Endodermal cell (in vitro differentiated cells): Measurements from ENCODE around the gene TBC1D2B. TPM values are rescaled to one million over a fixed set of nuclear protein-coding genes. Genes with fewer than 3 reads are reported as not detected.

Experiments
- DNase-seq: peaks from one replicate; pipeline ENCODE4 v3.0.0-alpha.2; 2017
- H3K27ac ChIP-seq: 2 replicates; pipeline ENCODE4 v1.5.1; 2013; ENCODE audit warnings: mild to moderate bottlenecking, low read depth, low read length, moderate library complexity
- H3K27me3 ChIP-seq: 2 replicates; pipeline ENCODE4 v1.6.1; 2013; ENCODE audit warnings: mild to moderate bottlenecking, low read length, moderate library complexity; ENCODE audit not compliant: insufficient read depth, control insufficient read depth, poor library complexity, severe bottlenecking
- H3K36me3 ChIP-seq: 2 replicates; pipeline ENCODE4 v1.7.0; 2013; ENCODE audit warnings: mild to moderate bottlenecking, low read length, moderate library complexity; ENCODE audit not compliant: control insufficient read depth, insufficient read depth
- H3K4me1 ChIP-seq: one replicate; pipeline ENCODE4 v1.7.0; 2013; ENCODE audit warnings: low read length; ENCODE audit not compliant: control insufficient read depth, insufficient read depth
- H3K4me3 ChIP-seq: 2 replicates; pipeline ENCODE4 v1.5.1; 2013; ENCODE audit warnings: mild to moderate bottlenecking, low read length, moderate library complexity
- H3K9ac ChIP-seq: 2 replicates; pipeline ENCODE4 v1.6.1; 2013; ENCODE audit warnings: mild to moderate bottlenecking, low read length, moderate library complexity; ENCODE audit not compliant: poor library complexity, severe bottlenecking; ENCODE audit errors: extremely low read depth
- H3K9me3 ChIP-seq: 2 replicates; pipeline ENCODE4 v1.6.1; 2013; ENCODE audit warnings: mild to moderate bottlenecking, low read length, moderate library complexity; ENCODE audit not compliant: control insufficient read depth
- H3K27ac Mint-ChIP-seq: 2 replicates; pipeline ENCODE4 v1.8.0; 2020; ENCODE audit warnings: mixed read lengths
- H3K27me3 Mint-ChIP-seq: 2 replicates; pipeline ENCODE4 v1.8.0; 2021; ENCODE audit warnings: mild to moderate bottlenecking, mixed read lengths; ENCODE audit not compliant: insufficient read depth
- H3K36me3 Mint-ChIP-seq: 2 replicates; pipeline ENCODE4 v1.8.0; 2020; ENCODE audit warnings: low read depth, mixed read lengths
- H3K4me1 Mint-ChIP-seq: 2 replicates; pipeline ENCODE4 v1.8.0; 2020; ENCODE audit warnings: mixed read lengths
- H3K4me3 Mint-ChIP-seq: 2 replicates; pipeline ENCODE4 v1.8.0; 2020; ENCODE audit warnings: mild to moderate bottlenecking, moderate library complexity, mixed read lengths
- H3K9me3 Mint-ChIP-seq: 2 replicates; pipeline ENCODE4 v1.8.0; 2020; ENCODE audit warnings: mild to moderate bottlenecking, mixed read lengths
- CTCF ChIP-seq: fragments of 200-600 bp; sonication (generic); conservative IDR thresholded peaks from 2 replicates; pipeline ENCODE4 v1.5.0; 2021; ENCODE audit warnings: antibody characterized with exemption, mild to moderate bottlenecking
- WGBS, 2 experiments: methylation state at CpG; one replicate each; pipeline versions ENCODE4 v1.1.5 to v1.1.7; 2013; ENCODE audit warnings: missing lambda C conversion rate in 2 of 2, mixed read lengths in 1 of 2; ENCODE audit not compliant: insufficient coverage in 1 of 2, insufficient read length in 1 of 2; 5-methylcytosine and 5-hydroxymethylcytosine counted together
- total RNA-seq, 2 donors: library from RNA; stranded (reverse); fragmentation: NEBNext Ultra II Directional in 1 of 2; extraction: Animal tissue kit (Norgen Biotek cat#: 25700) in 1 of 2; gene quantifications; 2 replicates in 1 of 2; 3 replicates in 1 of 2; pipeline ENCODE4 v1.2.1, GENCODE V29; 2021

The TBC1D2B gene
- total RNA-seq, 2 donors from 2014 or later = 13.8 to 23.8 TPM

- no peaks in the 10 kb centered on the region for H3K9me3 Mint-ChIP-seq
- WGBS, 2 experiments = 91% methylated on average over 1 of the region's 1 CpG; no CpG with 5 or more reads in 1 of the 2 experiments
- no peaks in the 10 kb centered on the region for H3K27me3 Mint-ChIP-seq
Measured at GRCh38 chr15:78016860-78017259, 60.7 kb downstream of the TBC1D2B start.

GRCh38 chr15:78012643-78013077, 64.9 kb downstream of the TBC1D2B start:
- H3K27ac ChIP-seq = no peak overlapping the region
- H3K4me3 ChIP-seq = no peak overlapping the region
- Mint-ChIP-seq H3K27me3 (no peaks in the 10 kb centered on the region), H3K4me1 (peaks cover 2% of the 10 kb centered on the region), H3K4me3 (no peak overlapping the region), H3K9me3 (no peaks in the 10 kb centered on the region), H3K36me3 (peaks cover 11% of the 10 kb centered on the region), H3K27ac (no peak overlapping the region)
- WGBS, 2 experiments = 94 to 96% methylated on average over 7 to 8 of the region's 8 CpGs
- TF ChIP-seq CTCF = no peak
- no peak for DNase-seq
- H3K9ac ChIP-seq = no peak overlapping the region
- H3K27me3 ChIP-seq = no peaks in the 10 kb centered on the region
- no peaks in the 10 kb centered on the region for H3K9me3 ChIP-seq
- H3K4me1 ChIP-seq = no peaks in the 10 kb centered on the region
- no peaks in the 10 kb centered on the region for H3K36me3 ChIP-seq

More at GRCh38 chr15:78016860-78017259, 60.7 kb downstream of the TBC1D2B start:
- Mint-ChIP-seq H3K27ac (no peak overlapping the region), H3K4me3 (no peak overlapping the region), H3K4me1 (no peaks in the 10 kb centered on the region), H3K36me3 (peaks cover 9% of the 10 kb centered on the region)
- Histone ChIP-seq H3K27me3 (no peaks in the 10 kb centered on the region), H3K36me3 (no peaks in the 10 kb centered on the region), H3K9ac (no peak overlapping the region), H3K4me1 (no peaks in the 10 kb centered on the region), H3K27ac (no peak overlapping the region), H3K4me3 (no peak overlapping the region), H3K9me3 (no peaks in the 10 kb centered on the region)
- no peak for DNase-seq
- TF ChIP-seq CTCF = no peak

GRCh38 chr15:78010067-78010466, 67.4 kb downstream of the TBC1D2B start:
- Mint-ChIP-seq H3K27me3 (no peaks in the 10 kb centered on the region), H3K9me3 (no peaks in the 10 kb centered on the region), H3K27ac (no peak overlapping the region), H3K4me3 (no peak overlapping the region), H3K4me1 (peaks cover 2% of the 10 kb centered on the region), H3K36me3 (peaks cover 11% of the 10 kb centered on the region)
- Histone ChIP-seq H3K4me1 (no peaks in the 10 kb centered on the region), H3K9me3 (no peaks in the 10 kb centered on the region), H3K27ac (no peak overlapping the region), H3K36me3 (no peaks in the 10 kb centered on the region), H3K27me3 (no peaks in the 10 kb centered on the region), H3K4me3 (no peak overlapping the region), H3K9ac (no peak overlapping the region)
- WGBS, 2 experiments = 71 to 89% methylated on average over 1 to 3 of the region's 4 CpGs
- no peak for DNase-seq
- TF ChIP-seq CTCF = no peak
